Gastrocnemius medialis (tissue), 4 donors: Measurements from ENCODE around the gene SRPRB.

Experiments used
- CTCF ChIP-seq, 5 experiments: fragments of 450-650 bp in 3 of 5; fragments of 200-600 bp in 2 of 5; sonication (generic) in 2 of 5; IDR thresholded peaks in 4 of 5; conservative IDR thresholded peaks in 1 of 5; 1 replicate in 4 of 5; 2 replicates in 1 of 5; pipeline ENCODE4 v1.5.1; 2016 to 2019; ENCODE audit warnings: antibody characterized with exemption in 5 of 5, mild to moderate bottlenecking in 3 of 5, moderate library complexity in 3 of 5
- POLR2A ChIP-seq, 2 donors: fragments of 450-650 bp; IDR thresholded peaks; one replicate each; pipeline ENCODE4 v1.6.1; 2017; ENCODE audit warnings: antibody characterized with exemption in 2 of 2, mild to moderate bottlenecking in 2 of 2, moderate library complexity in 2 of 2

GRCh38 chr3:133827136-133827535 is 21.5 kb downstream of the SRPRB start:
- TF ChIP-seq CTCF (IDR thresholded peaks at IDR 0.05 in 4 of 5, conservative IDR thresholded peaks at IDR 0.05 in 1 of 5) (no peak), POLR2A (IDR thresholded peaks at IDR 0.05) (no peak)
